ENCODE measurements around the gene PKD1L1.

Gene PKD1L1

DNA sequence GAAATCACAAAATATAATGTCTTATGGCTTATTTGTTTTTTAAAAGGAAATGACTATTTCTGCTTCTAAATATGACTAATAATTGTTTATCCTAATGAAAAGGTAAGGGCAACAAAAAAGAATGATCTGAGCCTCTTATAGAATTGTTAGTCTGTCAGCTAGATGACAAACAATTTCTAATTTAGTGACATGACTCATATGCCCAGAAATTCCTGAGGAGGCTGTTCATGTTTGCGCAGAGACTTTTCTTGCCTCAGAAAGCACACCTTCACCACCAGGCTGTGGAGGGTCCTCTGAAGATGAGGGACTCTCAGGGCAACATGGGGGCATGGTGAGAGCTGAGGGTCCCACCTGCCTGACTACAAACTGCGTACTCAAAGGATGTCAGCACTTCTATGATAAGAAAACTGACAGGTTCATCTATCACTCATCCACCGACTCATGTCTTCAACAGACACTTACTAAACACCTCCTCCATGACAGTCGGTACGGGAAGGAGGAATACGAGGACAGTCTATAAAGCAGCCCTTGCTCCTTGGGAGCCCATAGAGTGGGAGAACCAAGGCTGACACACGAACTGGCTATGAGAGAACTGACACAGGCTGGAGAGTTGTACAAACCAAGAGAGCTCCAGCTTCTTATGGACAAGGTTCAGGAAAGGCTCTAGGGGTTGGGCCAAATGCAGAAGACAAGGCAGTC is 102.0 kb downstream of the PKD1L1 start:
- H3K27me3 Mint-ChIP-seq: peaks cover 36% of the 10 kb centered on the region
- no peaks in the 10 kb centered on the region for H3K4me1 Mint-ChIP-seq
- ATAC-seq (replicated peaks; ENCODE audit: extremely low read depth, poor library complexity, severe bottlenecking) (no peak), DNase-seq (ENCODE audit: low spot score in 2 of 2) (no peak)
- no peaks in the 10 kb centered on the region for H3K36me3 Mint-ChIP-seq (ENCODE audit: insufficient read depth)
- no peak overlapping the region for H3K27ac Mint-ChIP-seq (ENCODE audit: low read depth)
- no peak overlapping the region for H3K4me3 Mint-ChIP-seq
- H3K9me3 Mint-ChIP-seq: no peaks in the 10 kb centered on the region

DNA sequence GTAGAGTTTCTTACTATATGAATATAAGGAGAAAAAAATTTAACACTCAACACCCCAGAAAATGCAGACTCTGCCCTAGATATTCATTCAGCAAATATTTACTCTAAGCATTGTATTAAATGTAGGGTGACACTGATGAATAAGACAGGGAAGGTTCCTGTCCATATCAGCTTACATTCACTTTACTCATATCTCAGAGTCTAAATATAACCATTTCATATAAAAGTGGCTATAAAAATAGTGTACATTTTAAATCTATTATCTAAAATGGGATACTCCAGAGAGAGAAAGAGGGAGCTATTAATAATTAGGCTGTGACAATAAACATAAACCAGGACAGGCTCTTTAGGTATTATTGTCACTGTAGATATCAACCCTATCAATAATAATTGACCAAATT is 104.0 kb downstream of the PKD1L1 start:
- Mint-ChIP-seq H3K9me3 (no peaks in the 10 kb centered on the region), H3K27ac (ENCODE audit: low read depth) (no peak overlapping the region), H3K4me3 (no peak overlapping the region), H3K36me3 (ENCODE audit: insufficient read depth) (no peaks in the 10 kb centered on the region), H3K27me3 (peaks cover 40% of the 10 kb centered on the region), H3K4me1 (no peaks in the 10 kb centered on the region)
- no peak for DNase-seq (ENCODE audit: low spot score in 2 of 2)
- no peak for ATAC-seq (replicated peaks; ENCODE audit: extremely low read depth, poor library complexity, severe bottlenecking)

DNA sequence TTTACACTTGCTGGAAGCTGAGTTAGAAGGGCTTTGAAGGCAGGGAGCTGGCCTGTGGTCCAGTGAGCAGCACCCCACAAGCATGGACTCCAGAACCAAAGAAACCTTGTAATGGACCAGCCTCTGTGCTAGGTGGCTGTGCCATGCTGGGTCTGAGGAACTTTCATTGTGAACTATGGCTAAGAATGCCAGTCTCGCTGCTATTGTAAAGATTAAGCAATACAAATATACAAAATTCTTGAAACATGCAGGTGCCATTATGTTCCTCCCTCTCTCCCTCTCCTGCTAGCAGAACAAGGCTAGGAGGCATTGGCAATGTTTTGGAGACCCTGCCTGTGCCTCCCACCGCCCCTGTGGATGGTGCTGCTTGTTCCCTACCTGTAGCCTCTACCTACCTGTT is 105.0 kb downstream of the PKD1L1 start:
- Mint-ChIP-seq H3K36me3 (ENCODE audit: insufficient read depth) (no peaks in the 10 kb centered on the region), H3K4me1 (no peaks in the 10 kb centered on the region), H3K4me3 (no peak overlapping the region), H3K9me3 (no peaks in the 10 kb centered on the region), H3K27me3 (peaks cover 40% of the 10 kb centered on the region), H3K27ac (ENCODE audit: low read depth) (no peak overlapping the region)
- ATAC-seq (replicated peaks; ENCODE audit: extremely low read depth, poor library complexity, severe bottlenecking): no peak
- DNase-seq (ENCODE audit: low spot score in 2 of 2): no peak

DNA sequence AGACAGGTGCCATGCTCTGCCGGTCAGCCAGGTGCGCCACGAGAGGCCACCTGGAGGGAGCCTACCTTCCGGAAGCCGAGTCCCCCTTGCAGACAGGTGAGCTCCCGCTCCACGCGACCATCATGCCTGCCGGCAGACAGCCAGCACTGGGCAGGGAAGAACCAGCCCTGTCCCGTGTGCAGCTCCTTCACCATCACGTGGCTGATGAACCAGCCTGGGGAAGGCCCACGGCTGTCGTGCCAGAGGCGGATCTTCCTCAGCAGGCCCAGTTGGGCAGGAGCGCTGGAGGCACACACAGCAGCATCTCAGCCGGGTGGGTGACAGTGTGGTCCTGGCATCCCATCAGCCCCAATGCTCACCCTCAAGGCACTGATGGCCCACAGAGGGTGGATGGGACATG is 108.9 kb downstream of the PKD1L1 start:
- ATAC-seq (replicated peaks; ENCODE audit: extremely low read depth, poor library complexity, severe bottlenecking) (no peak), DNase-seq (ENCODE audit: low spot score in 2 of 2) (no peak)
- Mint-ChIP-seq H3K36me3 (ENCODE audit: insufficient read depth) (no peaks in the 10 kb centered on the region), H3K4me3 (no peak overlapping the region), H3K27ac (ENCODE audit: low read depth) (no peak overlapping the region), H3K9me3 (no peaks in the 10 kb centered on the region), H3K27me3 (peaks cover 35% of the 10 kb centered on the region), H3K4me1 (no peaks in the 10 kb centered on the region)

DNA sequence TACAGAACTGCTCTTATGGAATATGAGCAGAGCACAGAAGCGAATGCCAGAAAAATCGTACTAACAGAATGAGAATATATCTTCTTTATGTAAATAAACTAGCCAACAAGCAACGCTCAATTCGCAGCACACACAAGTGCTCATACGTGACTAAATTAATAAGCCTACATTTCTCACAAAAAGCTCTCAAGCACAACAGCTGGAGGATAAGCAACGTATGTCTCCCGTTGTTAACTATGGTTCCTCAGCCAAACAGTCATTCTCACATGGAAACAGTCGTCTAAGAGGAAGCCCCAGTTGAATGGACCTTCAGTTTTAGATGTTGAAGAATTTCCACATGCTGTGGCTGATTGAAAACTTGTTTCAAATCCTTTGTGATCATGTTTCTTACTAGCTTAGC is 110.4 kb downstream of the PKD1L1 start:
- DNase-seq (ENCODE audit: low spot score in 2 of 2) (no peak), ATAC-seq (replicated peaks; ENCODE audit: extremely low read depth, poor library complexity, severe bottlenecking) (no peak)
- no peaks in the 10 kb centered on the region for H3K4me1 Mint-ChIP-seq
- peaks cover 20% of the 10 kb centered on the region for H3K27me3 Mint-ChIP-seq
- H3K27ac Mint-ChIP-seq (ENCODE audit: low read depth): no peak overlapping the region
- H3K36me3 Mint-ChIP-seq (ENCODE audit: insufficient read depth): no peaks in the 10 kb centered on the region
- H3K4me3 Mint-ChIP-seq: no peak overlapping the region
- H3K9me3 Mint-ChIP-seq: no peaks in the 10 kb centered on the region

DNA sequence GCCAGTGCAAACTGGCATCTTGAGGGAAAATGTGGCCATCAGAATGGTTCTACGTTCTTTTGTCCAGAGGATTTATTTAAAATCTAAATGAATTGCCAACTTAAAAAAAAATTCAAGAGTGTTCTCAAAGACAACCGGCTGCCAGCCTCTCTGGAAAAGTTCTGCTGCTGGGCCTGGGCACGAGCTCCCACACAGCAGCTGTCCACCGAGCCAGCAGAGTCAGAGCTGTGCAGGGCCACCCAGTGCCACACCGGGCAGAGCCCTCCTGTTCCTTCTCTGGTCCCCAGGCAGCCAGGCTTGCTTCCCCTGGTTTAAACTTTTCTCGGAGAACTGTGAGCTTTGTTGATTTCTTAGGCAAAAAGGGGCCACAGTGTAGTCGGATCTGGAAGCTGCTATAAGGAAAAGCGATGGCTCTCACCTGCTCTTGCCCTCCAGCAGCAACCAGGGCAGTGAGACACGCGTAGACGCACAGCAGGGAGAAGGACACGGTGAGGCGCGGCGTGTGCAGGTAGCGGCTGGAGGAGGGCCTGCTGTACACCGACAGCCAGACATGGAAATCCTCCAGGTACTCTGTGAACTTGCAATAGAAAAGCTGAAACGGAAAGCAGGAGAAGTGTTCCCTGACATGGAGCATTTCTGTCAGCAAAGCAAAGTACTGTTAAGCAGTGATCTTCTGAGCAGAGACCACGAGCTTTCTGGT is 111.6 kb downstream of the PKD1L1 start:
- Mint-ChIP-seq H3K36me3 (ENCODE audit: insufficient read depth) (no peaks in the 10 kb centered on the region), H3K27ac (ENCODE audit: low read depth) (no peak overlapping the region), H3K27me3 (peaks cover 9% of the 10 kb centered on the region), H3K4me1 (no peaks in the 10 kb centered on the region), H3K4me3 (no peak overlapping the region), H3K9me3 (no peaks in the 10 kb centered on the region)
- ATAC-seq (replicated peaks; ENCODE audit: extremely low read depth, poor library complexity, severe bottlenecking): no peak
- DNase-seq (ENCODE audit: low spot score in 2 of 2): no peak

DNA sequence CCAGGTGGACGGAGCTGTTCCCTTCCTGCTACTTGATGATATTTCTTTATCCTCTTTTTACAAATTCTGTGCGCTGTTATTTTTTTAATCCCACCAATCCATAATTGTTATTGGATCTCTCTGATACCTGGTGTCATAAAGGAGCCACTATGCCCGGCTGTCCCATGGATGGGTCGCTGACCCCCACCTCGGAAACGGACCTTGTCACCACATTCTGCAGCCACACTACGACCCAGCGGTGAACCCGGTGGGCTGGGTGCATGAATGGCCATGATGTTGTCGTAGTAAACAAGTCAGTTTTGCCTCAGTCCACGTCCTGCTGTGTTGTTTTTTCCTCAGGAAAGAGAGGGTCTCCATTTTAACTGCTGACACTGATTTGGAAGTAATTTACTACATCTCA is 112.2 kb downstream of the PKD1L1 start:
- Mint-ChIP-seq H3K4me3 (no peak overlapping the region), H3K9me3 (no peaks in the 10 kb centered on the region), H3K27me3 (peaks cover 3% of the 10 kb centered on the region), H3K4me1 (no peaks in the 10 kb centered on the region), H3K36me3 (ENCODE audit: insufficient read depth) (no peaks in the 10 kb centered on the region), H3K27ac (ENCODE audit: low read depth) (no peak overlapping the region)
- DNase-seq (ENCODE audit: low spot score in 2 of 2) (no peak), ATAC-seq (replicated peaks; ENCODE audit: extremely low read depth, poor library complexity, severe bottlenecking) (no peak)

DNA sequence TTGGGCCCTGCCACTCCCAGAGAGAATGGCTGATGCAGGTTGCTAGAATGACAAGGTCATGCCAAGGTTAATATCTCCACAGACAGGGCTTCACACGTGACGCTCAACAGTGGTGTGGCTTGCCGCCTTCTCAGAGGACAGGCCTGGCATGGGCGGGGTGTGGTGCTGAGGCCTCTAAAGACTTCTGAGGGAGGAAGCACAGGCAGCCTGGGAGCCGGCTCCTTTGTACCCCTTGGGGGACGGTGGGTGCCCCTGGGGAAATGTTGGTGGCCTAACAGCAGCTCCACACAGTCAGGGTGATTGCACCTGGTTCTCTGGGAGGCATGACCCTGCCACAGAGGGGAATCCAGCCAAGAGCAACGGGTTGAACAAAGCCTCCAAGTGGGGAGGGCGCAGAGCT is 115.1 kb downstream of the PKD1L1 start:
- H3K27ac Mint-ChIP-seq (ENCODE audit: low read depth): no peak overlapping the region
- peaks cover 1% of the 10 kb centered on the region for H3K36me3 Mint-ChIP-seq (ENCODE audit: insufficient read depth)
- DNase-seq (ENCODE audit: low spot score in 2 of 2): no peak
- no peaks in the 10 kb centered on the region for H3K4me1 Mint-ChIP-seq
- no peaks in the 10 kb centered on the region for H3K9me3 Mint-ChIP-seq
- H3K4me3 Mint-ChIP-seq: no peak overlapping the region
- no peak for ATAC-seq (replicated peaks; ENCODE audit: extremely low read depth, poor library complexity, severe bottlenecking)
- peaks cover 10% of the 10 kb centered on the region for H3K27me3 Mint-ChIP-seq

DNA sequence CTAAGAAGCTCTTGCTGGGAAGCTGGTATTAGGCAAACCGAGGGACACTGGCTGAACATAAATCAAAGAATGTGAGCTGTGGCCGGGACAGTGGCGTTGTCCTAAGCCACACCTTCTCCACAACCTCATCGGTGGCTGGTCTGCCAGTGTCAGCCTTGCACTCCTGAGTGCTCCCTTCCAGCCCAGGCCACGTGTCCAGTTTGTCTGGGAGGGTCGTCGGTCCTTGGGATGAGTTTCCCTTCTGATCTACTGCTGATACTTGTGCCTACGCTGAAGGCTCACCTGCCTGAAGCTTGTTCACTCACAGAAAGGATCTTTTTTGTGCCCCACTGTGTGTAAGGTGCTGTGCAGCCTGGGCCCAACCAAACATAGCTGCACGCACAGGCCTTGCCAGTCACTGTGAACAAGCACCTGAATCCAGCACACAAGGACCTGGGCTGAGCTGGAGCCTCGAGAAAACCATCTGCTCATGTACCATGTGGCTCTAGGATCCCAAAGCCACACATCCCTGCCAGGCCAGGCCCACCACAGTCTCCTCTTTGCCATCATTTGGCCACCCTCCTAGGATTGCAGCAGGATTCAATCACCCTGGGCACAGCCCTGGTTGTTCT is 116.1 kb downstream of the PKD1L1 start:
- DNase-seq (ENCODE audit: low spot score in 2 of 2): no peak
- H3K27me3 Mint-ChIP-seq: peaks cover 17% of the 10 kb centered on the region
- H3K4me3 Mint-ChIP-seq: no peak overlapping the region
- H3K36me3 Mint-ChIP-seq (ENCODE audit: insufficient read depth): peaks cover 1% of the 10 kb centered on the region
- H3K4me1 Mint-ChIP-seq: no peaks in the 10 kb centered on the region
- ATAC-seq (replicated peaks; ENCODE audit: extremely low read depth, poor library complexity, severe bottlenecking): no peak
- no peak overlapping the region for H3K27ac Mint-ChIP-seq (ENCODE audit: low read depth)
- no peaks in the 10 kb centered on the region for H3K9me3 Mint-ChIP-seq

DNA sequence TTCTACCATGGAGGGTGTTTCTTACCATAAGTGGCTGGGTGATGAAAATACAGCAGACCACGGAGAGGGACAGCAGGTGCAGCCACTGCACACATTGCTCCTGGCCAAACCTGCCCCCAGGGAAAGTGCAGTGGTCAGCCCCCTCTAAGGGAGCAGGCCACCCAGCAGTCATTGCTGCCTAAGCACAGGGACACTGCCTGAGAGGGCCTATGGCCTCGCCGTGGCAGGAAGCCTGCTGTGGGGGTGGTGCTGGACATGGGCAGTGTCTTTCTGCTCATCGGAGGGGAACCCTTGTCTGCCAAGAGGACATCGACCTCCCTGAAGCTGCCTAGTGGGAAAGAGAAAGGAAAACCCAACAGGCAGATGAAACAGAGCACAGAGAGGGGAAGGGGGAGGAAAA is 118.3 kb downstream of the PKD1L1 start:
- Mint-ChIP-seq H3K9me3 (no peaks in the 10 kb centered on the region), H3K4me3 (no peak overlapping the region), H3K36me3 (ENCODE audit: insufficient read depth) (peaks cover 1% of the 10 kb centered on the region), H3K4me1 (no peaks in the 10 kb centered on the region), H3K27me3 (peaks cover 28% of the 10 kb centered on the region), H3K27ac (ENCODE audit: low read depth) (no peak overlapping the region)
- ATAC-seq (replicated peaks; ENCODE audit: extremely low read depth, poor library complexity, severe bottlenecking) (no peak), DNase-seq (ENCODE audit: low spot score in 2 of 2) (no peak)

DNA sequence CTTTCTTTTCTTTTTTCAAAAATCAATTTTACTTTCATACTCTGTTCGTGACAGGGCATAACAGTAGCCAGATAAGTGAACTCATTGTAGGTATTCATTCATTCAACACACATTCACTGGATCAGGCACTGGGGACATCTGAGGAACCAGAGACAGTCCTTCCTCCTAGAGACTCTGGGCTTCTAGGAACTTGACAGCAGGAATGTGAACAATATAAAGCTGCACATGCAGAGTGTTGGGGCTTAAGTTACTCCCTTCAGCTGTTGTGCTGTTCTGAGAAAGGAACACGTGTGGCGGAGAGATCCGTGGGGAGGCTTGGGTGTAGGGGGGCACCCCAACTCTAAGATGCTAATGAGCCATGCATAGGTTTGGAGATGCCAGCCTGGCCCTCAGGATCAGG is 120.4 kb downstream of the PKD1L1 start:
- H3K27ac Mint-ChIP-seq (ENCODE audit: low read depth): no peak overlapping the region
- H3K27me3 Mint-ChIP-seq: peaks cover 28% of the 10 kb centered on the region
- no peak for ATAC-seq (replicated peaks; ENCODE audit: extremely low read depth, poor library complexity, severe bottlenecking)
- no peak for DNase-seq (ENCODE audit: low spot score in 2 of 2)
- no peaks in the 10 kb centered on the region for H3K4me1 Mint-ChIP-seq
- no peaks in the 10 kb centered on the region for H3K9me3 Mint-ChIP-seq
- H3K4me3 Mint-ChIP-seq: no peak overlapping the region
- peaks cover 1% of the 10 kb centered on the region for H3K36me3 Mint-ChIP-seq (ENCODE audit: insufficient read depth)

DNA sequence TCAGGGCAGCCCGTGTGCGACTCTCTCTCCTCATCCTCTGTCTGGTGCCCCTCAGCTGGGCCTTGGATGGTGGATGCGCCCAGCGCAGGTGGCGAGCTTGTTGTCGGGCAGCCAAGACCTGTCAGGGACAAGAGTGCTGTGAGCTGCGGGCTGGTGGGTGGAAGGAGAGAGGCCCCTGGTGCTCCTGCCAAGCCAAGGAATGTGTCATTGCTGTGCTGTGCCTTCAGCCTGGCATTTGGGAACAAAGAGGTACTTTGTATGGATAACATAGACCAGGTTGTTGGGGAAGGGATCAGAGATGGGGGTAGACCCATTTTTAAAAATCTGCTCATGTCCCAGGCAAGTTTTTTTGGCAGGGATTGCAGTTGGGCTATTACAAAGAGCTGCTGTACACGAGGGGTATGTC is 120.9 kb downstream of the PKD1L1 start:
- Mint-ChIP-seq H3K4me3 (no peak overlapping the region), H3K9me3 (no peaks in the 10 kb centered on the region), H3K27ac (ENCODE audit: low read depth) (no peak overlapping the region), H3K27me3 (peaks cover 28% of the 10 kb centered on the region), H3K36me3 (ENCODE audit: insufficient read depth) (peaks cover 1% of the 10 kb centered on the region), H3K4me1 (no peaks in the 10 kb centered on the region)
- ATAC-seq (replicated peaks; ENCODE audit: extremely low read depth, poor library complexity, severe bottlenecking): no peak
- no peak for DNase-seq (ENCODE audit: low spot score in 2 of 2)

DNA sequence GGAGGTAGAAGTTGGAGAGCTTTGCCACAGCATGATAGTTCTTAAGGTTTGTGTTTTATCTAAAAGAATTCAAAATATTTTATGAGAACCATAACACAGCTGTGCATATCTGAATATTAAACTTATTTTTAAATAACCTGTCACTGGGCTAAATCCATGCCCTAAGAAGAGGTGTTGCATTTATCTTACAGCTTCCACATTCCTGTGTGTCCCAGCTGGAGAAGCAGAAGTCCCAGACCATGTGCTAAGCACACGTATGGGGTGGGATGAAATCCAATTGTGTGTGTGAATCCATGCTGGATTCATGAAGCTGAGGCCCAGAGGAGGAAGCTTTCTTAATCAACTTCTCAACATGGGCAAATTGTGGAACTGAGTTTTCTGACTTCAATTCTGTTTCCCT is 121.5 kb downstream of the PKD1L1 start:
- peaks cover 1% of the 10 kb centered on the region for H3K36me3 Mint-ChIP-seq (ENCODE audit: insufficient read depth)
- no peaks in the 10 kb centered on the region for H3K9me3 Mint-ChIP-seq
- ATAC-seq (replicated peaks; ENCODE audit: extremely low read depth, poor library complexity, severe bottlenecking): no peak
- no peak overlapping the region for H3K4me3 Mint-ChIP-seq
- no peaks in the 10 kb centered on the region for H3K4me1 Mint-ChIP-seq
- DNase-seq (ENCODE audit: low spot score in 2 of 2): no peak
- peaks cover 28% of the 10 kb centered on the region for H3K27me3 Mint-ChIP-seq
- no peak overlapping the region for H3K27ac Mint-ChIP-seq (ENCODE audit: low read depth)

All from central memory CD8-positive, alpha-beta T cell (primary cell).